GM15510 (cell line): ENCODE measurements around the gene KRT23.

Experiments
- POLR2A ChIP-seq: IDR thresholded peaks from 3 replicates; pipeline ENCODE4 v1.6.1; 2011; ENCODE audit warnings: borderline replicate concordance; ENCODE audit not compliant: insufficient read length; ENCODE audit errors: extremely low read depth

KRT23 gene

DNA sequence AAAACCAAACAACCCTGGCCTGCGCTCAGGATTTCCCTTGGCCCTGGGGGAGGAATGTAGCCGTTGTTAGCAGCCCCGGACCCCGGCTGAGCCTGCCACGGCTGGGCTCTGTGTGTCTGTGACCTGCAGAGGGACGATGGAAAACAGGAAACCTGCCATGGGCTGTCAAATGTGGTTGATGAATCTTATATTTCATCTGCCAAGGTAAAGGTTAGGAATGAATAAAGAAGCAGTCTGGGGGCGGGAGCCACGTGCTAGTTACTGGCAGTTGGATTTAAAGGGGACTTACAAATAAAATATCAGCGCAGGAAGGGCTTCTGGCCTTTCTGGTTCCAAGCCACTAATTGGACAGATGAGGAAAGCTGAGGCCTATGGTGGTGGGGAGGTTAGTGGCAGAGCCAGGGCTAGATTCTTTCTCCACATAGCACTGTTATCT, at the start of gene KRT23:
TSS of gene KRT23 (minus strand) at position 263 of the 436 bp plus-strand sequence. CDS start 1,043 bp downstream, outside the sequence.
- TF ChIP-seq POLR2A: no peak

DNA sequence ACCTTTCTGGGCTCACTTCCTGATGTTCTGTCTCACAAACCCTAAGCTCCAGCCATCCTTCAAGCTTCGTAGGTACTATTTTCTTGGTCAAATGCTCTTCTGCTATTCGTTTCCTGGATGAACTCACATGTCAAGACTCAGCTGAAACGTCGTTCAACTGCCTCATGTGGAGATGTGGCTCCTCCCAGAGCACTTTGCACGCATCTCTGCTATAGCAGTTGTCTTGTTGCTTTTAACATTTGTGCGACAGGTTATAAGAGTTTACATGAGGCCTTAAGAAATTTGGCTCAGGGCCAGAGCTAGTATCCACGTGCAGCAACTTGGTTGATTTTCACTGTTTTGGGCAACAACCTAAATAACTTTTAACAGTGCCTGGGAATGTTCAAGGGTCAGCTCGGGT, 49.5 kb upstream of the KRT23 start:
- TF ChIP-seq POLR2A: no peak

- no peak for TF ChIP-seq POLR2A
Measured at GRCh38 chr17:40984226-40984625, 46.8 kb upstream of the KRT23 start, which contains the start of gene KRT40. TSS of gene KRT40 (minus strand) at chr17:40984326. CDS start at chr17:40984273, 53 bp downstream.

DNA sequence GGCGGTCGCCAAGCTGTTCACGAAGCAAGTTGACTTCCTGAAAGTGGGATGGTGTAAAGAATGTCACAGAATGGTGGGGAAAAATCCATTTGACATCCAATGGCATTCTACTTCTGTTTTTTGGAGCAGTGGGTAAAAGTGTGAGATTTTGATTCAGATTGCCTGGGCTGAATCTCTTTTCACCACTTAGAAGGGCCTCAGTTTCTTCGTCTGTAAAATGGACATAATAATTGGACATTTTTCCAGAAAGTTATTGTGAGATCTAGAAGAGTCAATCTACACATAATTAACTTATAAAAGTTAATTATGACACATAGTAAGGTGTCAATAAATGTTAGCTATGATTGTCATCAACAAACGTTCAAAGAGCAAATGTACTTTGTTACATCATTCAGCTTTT, 43.7 kb upstream of the KRT23 start:
- no peak for TF ChIP-seq POLR2A

DNA sequence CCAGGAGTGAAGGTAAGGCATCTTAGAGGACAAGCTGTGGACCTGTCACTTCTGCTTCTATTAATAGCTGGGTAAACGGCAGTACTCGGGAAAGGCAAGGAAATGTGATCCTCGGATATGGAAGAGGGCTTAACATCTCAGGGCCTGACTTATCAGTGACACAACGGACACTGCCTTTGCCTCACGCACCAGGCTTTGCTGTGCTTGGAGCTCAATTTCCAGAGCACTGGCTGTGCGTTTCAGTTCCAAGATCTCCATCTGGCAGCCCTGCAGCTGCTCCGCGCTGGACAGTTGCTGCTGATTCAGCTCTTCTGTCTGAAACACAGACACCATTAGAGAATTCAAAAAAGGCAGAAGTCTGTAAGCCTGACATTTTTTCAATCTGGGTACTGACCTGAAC, 43.1 kb upstream of the KRT23 start:
- TF ChIP-seq POLR2A: no peak

- TF ChIP-seq POLR2A: no peak
Measured at GRCh38 chr17:40980117-40980516, 42.7 kb upstream of the KRT23 start.

DNA sequence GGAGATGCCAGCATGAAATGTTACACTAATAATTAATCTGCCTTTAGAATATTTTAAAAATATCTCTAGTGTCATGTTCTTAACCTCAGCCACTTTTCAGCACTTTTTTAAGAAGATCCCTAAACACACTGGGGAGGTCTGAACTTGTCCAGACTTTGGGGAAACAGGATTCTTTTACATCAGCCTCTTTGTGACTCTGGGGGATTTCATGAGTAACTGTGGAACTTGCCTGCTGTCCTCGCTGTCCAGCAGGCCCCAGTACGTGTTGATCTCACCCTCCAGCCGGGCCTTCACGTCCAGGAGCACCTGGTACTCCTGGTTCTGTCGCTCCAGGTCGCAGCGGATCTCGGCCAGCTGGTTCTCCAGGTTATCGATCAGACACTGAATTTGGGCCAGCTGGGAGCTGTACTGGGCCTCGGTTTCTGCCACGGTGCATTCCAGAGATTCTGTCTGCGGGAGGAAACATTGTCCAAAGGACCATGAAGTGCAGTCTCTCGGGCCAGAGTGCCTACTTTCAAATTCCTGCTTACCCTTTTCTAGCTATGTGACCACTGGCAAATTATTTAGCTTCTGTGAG, 41.2 kb upstream of the KRT23 start:
- TF ChIP-seq POLR2A: no peak

- no peak for TF ChIP-seq POLR2A
Measured at GRCh38 chr17:40975516-40975915, 38.1 kb upstream of the KRT23 start.

GRCh38 chr17:40974366-40974765, 36.9 kb upstream of the KRT23 start:
- no peak for TF ChIP-seq POLR2A

GRCh38 chr17:40967582-40967981, 30.1 kb upstream of the KRT23 start:
- no peak for TF ChIP-seq POLR2A

- no peak for TF ChIP-seq POLR2A
Measured at GRCh38 chr17:40966848-40967247, 29.4 kb upstream of the KRT23 start, which contains the start of gene KRT39. TSS of gene KRT39 (minus strand) at chr17:40966948. CDS start at chr17:40966856, 92 bp downstream.

GRCh38 chr17:40963838-40964237, 26.4 kb upstream of the KRT23 start:
- TF ChIP-seq POLR2A: no peak

- no peak for TF ChIP-seq POLR2A
Measured at GRCh38 chr17:40962059-40962561, 24.7 kb upstream of the KRT23 start.

GRCh38 chr17:40961591-40961990, 24.1 kb upstream of the KRT23 start:
- TF ChIP-seq POLR2A: no peak

GRCh38 chr17:40960144-40960543, 22.7 kb upstream of the KRT23 start:
- no peak for TF ChIP-seq POLR2A

GRCh38 chr17:40958086-40958953, 20.9 kb upstream of the KRT23 start:
- no peak for TF ChIP-seq POLR2A

DNA sequence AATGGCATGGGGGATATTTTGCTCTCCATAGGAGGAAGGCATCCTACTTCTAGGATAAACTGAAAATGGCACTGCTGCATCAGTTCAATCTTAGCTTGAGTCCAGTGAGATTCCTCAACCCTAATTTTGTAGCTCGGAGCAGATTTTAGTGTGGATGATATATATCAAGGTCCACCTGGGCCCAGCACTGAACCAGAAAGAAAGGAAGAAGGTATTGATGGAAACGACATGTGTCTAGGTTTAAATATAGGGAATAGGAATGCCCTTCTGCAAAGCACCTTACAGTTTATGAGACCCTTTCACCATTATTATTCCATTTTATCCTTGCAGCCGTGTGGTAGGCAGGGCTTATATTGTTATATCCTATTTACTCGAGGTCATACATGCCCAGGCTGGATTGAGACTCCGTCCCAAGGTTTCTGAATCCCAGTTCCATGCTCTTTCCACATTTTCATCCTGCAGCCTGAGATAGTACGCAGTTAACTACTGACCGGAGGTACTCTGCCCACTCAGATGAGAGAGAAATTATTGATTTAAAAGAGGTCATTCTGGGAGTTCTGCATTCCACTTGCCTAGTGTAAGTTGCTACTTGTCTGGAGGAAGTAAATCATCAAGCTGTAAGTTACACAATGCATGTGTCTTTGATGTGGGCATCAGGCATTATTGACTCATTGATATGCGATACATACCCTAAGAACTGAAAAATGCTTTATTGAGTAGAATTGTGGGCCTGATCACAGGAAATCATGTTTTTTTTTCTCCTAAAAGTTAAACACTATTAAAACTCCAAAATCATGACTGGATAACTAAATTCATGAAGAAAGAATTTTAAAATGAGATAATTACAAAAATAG, 19.2 kb upstream of the KRT23 start:
- no peak for TF ChIP-seq POLR2A
